ENCODE measurements around the gene KRTAP9-6.
"Not testable (repeated sequence)": the region's sequence is repeated elsewhere in the genome, so short reads cannot be mapped to it uniquely, and the experiment has no call there.

The KRTAP9-6 gene, protein sequence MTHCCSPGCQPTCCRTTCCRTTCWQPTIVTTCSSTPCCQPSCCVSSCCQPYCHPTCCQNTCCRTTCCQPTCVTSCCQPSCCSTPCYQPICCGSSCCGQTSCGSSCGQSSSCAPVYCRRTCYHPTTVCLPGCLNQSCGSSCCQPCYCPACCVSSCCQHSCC

DNA sequence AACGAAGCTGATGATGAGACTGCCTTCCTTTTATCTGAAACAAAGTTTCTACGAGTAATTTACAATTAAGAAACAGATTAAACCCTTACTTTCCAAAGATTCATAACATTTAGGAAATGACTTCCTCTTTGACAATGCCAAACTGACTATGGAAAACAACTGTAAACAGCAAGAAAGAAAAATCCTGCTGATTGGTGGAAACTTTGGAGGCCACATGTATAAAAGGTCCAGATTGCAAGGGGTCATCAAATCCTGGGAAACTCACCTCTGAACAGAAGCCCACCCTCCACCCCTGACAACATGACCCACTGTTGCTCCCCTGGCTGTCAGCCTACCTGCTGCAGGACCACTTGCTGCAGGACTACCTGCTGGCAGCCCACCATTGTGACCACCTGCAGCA lies at the start of gene KRTAP9-6:
KRTAP9-6 (plus strand) TSS at position 301 of the 400 bp plus-strand sequence; CDS start at position 301, 0 bp downstream.
- no peak for DNase-seq

DNA sequence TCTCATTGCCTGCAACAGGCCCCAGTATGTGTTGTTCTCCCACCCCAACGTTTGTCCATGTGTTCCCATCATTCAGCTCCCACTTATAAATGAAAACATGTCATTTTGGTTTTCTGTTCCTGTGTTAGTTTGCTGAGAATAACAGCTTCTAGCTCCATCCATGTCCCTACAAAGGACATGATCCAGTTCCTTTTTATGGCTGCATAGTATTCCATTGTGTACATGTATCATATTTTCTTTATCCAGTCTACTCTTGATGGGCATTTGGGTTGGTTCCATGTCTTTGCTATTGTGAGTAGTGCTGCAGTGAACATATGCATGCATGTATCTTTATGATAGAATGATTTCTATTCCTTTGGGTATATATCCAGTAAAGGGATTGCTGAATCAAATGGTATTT lies 49.5 kb upstream of the KRTAP9-6 start:
- DNase-seq: no peak

DNA sequence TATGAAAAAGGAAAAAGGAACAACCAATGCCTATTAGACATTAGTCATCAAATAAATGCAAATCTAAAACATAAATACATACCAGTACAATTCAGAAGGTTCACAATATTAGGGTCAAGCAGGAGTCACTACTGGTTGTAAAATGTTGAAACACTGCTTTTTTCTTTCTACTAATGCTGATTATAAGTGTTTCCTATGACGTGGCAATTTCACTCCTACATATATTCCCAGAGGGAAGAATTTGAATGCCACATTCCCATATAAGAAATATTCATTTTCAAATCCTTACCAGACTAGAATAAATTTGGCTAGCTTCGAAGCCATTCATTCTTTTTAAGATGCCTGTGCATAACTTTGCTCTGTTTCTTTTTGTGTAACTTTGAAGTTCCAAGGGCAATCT lies 41.4 kb upstream of the KRTAP9-6 start:
- DNase-seq: no peak

DNA sequence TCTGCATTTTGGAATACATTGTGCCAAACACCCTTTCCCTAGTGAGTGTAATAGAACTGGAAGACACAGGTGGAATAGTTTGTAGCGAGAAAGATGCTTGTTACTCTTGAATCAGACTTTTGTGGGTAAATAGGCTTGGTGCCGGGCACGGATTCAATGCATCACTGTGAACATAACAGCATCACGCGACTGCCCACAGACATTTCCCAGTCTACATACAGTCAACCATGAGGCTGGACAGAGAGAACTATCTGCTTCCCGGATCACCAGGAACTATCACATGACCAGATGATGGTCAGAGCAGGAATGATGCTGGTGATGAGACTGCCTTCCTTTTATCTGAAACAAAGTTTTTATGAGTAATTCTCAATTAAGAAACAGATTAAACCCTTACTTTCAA lies 39.1 kb upstream of the KRTAP9-6 start:
- DNase-seq: no peak

DNA sequence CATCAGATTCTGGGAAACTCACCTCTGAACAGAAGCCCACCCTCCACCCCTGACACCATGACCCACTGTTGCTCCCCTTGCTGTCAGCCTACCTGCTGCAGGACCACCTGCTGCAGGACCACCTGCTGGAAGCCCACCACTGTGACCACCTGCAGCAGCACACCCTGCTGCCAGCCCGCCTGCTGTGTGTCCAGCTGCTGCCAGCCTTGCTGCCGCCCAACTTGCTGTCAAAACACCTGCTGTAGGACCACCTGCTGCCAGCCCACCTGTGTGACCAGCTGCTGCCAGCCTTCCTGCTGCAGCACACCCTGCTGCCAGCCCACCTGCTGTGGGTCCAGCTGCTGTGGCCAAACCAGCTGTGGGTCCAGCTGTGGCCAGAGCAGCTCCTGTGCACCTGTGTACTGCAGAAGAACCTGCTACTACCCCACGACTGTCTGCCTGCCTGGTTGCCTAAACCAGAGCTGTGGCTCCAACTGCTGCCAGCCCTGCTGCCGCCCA lies 38.5 kb upstream of the KRTAP9-6 start, which contains the start of gene KRTAP9-2:
KRTAP9-2 (plus strand) TSS at position 51 of the 498 bp plus-strand sequence; CDS start at position 58, 7 bp downstream.
- not testable (repeated sequence) for DNase-seq

DNA sequence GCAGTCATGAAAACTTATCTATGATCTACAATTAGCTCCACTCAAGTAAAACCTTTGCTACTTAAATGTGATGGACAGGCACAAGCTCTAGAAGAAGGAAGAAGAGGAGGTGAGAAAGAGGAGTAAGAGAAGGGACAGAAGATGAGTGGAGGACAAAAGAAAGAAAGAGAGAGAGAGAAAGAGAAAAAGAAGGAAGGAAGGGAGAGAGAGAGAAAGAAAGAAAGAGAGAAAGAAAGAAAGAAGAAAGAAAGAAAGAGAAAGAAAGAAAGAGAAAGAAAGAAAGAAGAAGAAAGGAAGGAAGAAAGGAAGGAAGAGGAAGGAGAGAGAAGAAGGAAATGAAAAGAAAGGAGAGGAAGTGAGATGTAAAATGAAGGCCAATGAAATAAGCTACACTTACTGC lies 35.1 kb upstream of the KRTAP9-6 start:
- DNase-seq: no peak

DNA sequence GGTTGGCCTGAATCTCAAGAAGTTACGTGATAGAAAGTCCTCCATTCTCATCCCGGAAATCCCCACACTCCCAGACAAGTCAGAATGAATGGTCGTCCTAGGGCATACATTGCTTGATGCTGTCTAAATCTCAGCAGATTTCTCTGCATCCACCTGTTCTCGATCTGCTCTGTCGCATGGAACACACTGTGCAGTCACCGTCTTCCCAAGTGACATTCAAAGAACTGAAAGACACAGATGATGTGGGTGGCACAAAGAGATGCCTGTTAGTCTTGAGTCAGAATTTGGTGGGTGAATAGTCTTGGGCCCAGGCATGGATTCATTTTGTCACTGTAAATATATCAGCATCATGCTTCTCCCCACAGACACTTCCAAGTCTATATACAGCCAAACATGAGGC lies 33.4 kb upstream of the KRTAP9-6 start:
- DNase-seq: no peak

DNA sequence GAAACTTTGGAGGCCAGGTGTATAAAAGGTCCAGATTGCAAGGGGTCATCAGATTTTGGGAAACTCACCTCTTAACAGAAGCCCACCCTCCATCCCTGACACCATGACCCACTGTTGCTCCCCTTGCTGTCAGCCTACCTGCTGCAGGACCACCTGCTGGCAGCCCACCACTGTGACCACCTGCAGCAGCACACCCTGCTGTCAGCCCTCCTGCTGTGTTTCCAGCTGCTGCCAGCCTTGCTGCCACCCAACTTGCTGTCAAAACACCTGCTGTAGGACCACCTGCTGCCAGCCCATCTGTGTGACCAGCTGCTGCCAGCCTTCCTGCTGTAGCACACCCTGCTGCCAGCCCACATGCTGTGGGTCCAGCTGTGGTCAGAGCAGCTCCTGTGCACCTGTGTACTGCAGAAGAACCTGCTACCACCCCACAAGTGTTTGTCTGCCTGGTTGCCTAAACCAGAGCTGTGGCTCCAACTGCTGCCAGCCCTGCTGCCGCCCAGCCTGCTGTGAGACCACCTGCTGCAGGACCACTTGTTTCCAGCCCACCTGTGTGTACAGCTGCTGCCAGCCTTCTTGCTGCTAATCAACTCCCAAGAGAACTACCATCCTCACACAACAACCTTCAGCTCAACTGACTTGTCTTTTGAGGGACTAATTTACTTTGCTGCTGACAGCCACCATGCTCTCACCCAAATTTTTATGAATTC lies 32.6 kb upstream of the KRTAP9-6 start, which contains the start of gene KRTAP9-3:
KRTAP9-3 (plus strand) TSS at position 51 of the 707 bp plus-strand sequence; CDS start at position 104, 53 bp downstream.
- not testable (repeated sequence) for DNase-seq

DNA sequence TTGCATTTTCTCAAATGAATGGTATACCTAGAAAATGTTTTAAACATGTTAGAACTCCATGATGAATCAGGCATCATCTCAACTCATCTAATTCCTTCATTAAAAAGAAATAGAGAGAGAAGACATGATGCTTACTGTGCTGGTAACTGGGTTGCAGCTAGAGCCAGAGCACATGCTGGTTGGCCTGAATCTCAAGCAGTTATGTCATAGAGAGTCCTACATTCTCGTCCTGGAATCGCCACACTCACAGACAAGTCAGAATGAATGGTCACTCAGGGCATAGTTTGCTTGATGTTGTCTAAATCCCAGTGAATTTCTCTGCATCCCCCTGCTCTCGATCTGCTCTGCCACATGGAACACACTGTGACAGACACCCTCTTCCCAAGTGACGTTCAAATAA lies 28.1 kb upstream of the KRTAP9-6 start:
- not testable (repeated sequence) for DNase-seq

DNA sequence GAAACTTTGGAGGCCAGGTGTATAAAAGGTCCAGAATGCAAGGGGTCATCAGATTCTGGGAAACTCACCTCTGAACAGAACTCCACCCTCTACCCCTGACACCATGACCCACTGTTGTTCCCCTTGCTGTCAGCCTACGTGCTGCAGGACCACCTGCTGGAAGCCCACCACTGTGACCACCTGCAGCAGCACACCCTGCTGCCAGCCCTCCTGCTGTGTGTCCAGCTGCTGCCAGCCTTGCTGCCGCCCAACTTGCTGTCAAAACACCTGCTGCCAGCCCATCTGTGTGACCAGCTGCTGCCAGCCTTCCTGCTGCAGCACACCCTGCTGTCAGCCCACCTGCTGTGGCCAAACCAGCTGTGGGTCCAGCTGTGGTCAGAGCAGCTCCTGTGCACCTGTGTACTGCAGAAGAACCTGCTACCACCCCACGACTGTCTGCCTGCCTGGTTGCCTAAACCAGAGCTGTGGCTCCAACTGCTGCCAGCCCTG lies 27.2 kb upstream of the KRTAP9-6 start, which contains the start of gene KRTAP9-8:
KRTAP9-8 (plus strand) TSS at position 51 of the 489 bp plus-strand sequence; CDS start at position 104, 53 bp downstream.
- DNase-seq: peak; percentile 9

DNA sequence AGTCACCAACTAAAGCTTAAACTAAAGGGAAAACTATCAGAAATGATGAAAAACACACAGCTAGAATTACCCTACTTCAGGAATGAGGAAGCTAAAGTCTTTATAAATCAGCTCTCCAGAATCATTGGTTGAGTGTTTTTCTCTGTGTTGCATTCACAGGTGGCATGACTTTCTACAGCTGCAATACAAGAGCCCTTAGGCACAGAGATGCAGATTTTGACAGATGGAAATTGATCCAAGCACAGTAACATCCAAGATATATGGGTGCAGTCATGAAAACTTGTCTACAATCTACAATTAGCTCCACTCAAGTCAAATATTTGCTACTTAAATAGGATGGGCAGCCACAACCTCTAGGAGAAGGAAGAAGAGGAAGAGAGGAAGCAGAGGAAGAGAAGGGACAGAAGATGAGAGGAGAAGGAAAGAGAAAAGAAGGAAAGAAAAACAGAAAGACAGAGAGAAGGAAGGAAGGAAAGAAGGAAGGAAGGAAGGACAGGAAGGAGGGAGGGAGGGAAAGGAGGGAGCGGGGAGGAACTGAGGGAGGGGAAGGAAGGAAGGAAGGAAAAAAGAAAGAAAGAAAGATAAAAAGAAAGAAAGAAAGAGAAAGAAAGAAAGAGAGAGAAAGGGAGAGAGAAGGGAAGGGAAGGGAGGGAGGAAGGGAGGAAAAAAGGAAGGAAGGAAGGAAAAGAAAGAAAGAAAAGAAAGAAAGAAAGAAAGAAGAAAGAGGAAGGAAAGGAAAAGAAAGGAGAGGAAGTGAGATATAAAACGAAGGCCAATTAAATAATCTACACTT lies 18.0 kb upstream of the KRTAP9-6 start:
- not testable (repeated sequence) for DNase-seq

DNA sequence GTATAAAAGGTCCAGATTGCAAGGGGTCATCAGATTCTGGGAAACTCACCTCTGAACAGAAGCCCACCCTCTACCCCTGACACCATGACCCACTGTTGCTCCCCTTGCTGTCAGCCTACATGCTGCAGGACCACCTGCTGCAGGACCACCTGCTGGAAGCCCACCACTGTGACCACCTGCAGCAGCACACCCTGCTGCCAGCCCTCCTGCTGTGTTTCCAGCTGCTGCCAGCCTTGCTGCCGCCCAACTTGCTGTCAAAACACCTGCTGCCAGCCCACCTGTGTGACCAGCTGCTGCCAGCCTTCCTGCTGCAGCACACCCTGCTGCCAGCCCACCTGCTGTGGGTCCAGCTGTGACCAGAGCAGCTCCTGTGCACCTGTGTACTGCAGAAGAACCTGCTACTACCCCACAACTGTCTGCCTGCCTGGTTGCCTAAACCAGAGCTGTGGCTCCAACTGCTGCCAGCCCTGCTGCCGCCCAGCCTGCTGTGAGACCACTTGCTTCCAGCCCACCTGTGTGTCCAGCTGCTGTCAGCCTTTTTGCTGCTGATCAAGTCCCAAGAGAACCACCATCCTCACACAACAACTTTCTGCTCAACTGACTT lies 15.4 kb upstream of the KRTAP9-6 start, which contains the start of gene KRTAP9-4:
KRTAP9-4 (plus strand) TSS at position 51 of the 604 bp plus-strand sequence; CDS start at position 85, 34 bp downstream.
- not testable (repeated sequence) for DNase-seq

DNA sequence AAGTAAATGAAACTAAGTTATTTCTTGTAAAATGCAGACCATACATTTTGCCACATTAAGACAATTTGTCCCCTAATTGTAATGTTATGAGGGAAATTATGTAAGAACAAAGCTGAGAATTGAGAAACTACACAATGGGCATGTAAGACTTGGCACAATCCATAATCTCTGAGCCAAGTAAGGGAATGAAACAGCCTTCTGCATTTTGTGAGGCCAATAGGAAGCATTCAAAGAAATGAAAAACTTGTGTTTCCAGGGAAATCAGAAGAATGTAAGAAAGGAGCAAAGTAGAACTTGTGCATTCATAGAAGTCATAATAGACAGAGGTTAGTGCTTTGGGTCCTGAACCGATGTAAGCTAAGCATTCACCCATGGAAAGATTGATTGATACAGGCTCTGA lies 13.9 kb upstream of the KRTAP9-6 start:
- DNase-seq: no peak

DNA sequence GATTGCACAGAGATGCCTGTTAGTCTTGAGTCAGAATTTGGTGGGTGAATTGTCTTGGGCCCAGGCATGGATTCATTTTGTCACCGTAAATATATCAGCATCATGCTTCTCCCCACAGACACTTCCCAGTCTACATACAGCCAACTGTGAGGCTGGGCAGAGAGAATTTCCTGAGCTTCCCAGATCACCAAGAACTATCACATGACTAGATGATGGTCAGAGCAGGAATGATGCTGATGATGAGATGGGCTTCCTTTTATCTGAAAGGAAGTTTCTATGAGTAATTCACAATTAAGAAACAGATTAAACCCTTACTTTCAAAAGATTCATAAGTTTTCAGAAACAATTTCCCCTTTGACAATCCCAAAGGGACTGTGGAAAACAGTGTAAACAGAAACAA lies 10.3 kb upstream of the KRTAP9-6 start:
- no peak for DNase-seq

DNA sequence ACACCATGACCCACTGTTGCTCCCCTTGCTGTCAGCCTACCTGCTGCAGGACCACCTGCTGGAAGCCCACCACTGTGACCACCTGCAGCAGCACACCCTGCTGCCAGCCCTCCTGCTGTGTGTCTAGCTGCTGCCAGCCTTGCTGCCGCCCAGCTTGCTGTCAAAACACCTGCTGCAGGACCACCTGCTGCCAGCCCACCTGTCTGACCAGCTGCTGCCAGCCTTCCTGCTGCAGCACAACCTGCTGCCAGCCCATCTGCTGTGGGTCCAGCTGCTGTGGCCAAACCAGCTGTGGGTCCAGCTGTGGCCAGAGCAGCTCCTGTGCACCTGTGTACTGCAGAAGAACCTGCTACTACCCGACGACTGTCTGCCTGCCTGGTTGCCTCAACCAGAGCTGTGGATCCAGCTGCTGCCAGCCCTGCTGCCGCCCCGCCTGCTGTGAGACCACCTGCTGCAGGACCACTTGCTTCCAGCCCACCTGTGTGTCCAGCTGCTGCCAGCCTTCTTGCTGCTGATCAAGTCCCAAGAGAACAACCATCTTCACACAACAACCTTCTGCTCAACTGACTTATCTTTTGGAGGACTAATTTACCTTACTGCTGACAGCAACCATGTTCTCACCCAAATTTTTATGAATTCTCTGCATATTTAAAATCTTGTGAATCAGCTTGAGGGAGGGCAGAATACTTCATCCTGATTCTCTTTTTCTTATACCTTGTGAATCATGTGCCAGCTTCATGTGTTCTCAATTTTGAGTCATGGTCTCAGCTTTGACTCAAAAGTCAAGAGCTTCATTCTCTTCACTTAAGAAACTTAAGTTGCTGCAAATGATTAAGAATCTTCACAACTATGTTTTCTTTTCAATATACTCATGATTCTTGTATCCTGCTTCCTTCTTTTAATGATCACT lies 9.5 kb upstream of the KRTAP9-6 start, which contains the start of gene KRTAP9-9:
KRTAP9-9 (plus strand) TSS at position 4 of the 910 bp plus-strand sequence.
- DNase-seq: not testable (repeated sequence)

DNA sequence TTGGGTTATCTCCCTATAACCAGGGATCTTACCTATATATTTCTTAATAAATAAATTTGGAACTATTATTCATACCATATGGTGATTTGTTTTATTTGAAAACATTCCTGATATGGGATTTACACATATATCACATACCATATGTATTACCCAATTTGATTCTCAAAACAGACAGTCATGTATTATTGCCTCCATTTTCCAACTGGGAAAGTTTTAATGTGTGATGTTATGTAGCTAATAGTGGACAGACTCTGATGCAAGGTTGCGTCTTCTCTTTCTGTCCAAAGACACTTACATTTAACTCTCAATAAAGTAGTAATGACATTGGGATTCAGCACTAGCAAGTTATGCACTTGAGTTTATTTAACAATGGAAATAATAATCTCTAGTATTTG lies 8.9 kb upstream of the KRTAP9-6 start:
- DNase-seq: no peak

DNA sequence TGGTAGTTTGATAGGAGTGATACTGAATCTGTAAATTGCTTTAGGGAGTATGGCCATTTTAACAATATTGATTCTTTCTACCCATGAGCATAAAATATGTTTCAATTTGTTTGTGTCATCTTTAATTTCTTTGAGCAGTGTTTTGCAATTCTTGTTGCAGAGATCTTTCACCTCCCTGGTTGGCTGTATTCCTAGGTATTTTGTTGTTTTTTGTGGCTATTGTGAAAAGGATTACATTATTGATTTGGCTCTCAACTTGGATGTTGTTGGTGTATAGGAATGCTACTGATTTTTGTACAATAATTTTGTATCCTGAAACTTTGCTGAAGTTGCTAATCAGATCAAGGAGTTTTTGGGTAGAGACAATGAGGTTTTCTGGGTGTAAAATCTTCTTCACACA lies 6.8 kb upstream of the KRTAP9-6 start:
- no peak for DNase-seq

DNA sequence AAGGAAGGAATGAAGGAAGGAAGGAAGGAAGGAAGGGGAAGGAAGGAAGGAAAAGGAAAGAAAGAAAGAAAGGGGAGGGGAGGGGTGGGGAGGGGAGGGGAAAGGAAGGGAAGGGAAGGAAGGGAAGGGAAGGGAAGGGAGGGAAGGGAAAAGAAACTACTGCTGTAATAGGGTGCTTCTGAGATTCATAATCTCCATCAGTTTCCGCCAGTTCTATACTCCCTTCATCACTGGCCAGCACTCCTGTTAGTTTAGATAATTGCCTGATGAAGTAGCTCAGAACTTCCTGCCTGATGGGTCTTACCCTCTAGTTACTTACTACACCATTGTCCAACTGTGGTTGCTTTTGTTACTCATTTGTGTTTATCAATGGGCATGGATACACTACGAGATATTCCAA lies 2.0 kb upstream of the KRTAP9-6 start:
- DNase-seq: no peak

DNA sequence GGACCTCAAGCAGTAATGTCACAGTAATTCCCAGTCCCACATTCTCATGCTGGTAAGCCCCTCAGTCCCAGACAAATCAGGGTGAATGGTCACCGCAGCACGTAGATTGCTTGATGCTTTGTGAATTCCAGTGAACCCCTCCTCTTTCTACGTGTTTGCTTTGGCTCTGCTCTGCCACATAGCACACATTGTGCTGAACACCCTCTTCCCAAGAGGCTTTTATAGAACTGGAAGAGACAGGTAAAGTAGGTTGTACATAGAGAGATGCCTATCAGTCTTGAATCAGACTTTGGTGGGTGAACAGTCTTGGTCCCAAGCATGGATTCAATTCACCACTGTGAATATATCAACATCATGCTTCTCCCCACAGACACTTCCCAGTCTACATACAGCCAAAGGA lies 579 bp upstream of the KRTAP9-6 start:
- DNase-seq: no peak

DNA sequence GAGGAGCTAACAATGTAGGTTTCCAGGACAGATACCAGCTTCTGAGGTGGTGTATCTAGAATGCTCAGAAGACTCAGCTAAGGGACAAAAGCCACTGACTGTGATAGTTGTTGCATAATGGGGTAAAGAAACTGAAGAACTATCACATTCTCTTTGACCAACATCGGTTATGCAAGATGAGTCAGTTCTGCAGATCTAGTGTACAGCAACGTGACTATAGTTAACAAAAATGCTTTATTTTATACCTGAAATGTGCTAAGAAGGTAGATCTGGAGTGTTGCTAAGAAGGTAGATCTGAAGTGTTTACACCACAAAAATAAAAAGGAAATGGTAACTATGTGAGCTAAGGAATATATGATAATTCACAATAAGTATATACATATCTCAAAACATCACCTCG lies 2.5 kb downstream of the KRTAP9-6 start:
- DNase-seq: no peak

DNA sequence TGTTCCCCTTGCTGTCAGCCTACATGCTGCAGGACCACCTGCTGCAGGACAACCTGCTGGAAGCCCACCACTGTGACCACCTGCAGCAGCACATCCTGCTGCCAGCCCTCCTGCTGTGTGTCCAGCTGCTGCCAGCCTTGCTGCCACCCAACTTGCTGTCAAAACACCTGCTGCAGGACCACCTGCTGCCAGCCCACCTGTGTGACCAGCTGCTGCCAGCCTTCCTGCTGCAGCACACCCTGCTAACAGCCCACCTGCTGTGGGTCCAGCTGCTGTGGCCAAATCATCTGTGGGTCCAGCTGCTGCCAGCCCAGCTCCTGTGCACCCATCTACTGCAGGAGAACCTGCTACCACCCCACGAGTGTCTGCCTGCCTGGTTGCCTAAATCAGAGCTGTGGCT lies 6.1 kb downstream of the KRTAP9-6 start:
- DNase-seq: not testable (repeated sequence)

Measured in RPMI8226 (cell line).